Measurements from ENCODE around the gene ZNF827.
A peak's percentile ranks its signal among the peaks of the same experiment; 100 is the strongest.
"Not testable (repeated sequence)": the region's sequence is repeated elsewhere in the genome, so short reads cannot be mapped to it uniquely, and the experiment has no call there.

Gene ZNF827

DNA sequence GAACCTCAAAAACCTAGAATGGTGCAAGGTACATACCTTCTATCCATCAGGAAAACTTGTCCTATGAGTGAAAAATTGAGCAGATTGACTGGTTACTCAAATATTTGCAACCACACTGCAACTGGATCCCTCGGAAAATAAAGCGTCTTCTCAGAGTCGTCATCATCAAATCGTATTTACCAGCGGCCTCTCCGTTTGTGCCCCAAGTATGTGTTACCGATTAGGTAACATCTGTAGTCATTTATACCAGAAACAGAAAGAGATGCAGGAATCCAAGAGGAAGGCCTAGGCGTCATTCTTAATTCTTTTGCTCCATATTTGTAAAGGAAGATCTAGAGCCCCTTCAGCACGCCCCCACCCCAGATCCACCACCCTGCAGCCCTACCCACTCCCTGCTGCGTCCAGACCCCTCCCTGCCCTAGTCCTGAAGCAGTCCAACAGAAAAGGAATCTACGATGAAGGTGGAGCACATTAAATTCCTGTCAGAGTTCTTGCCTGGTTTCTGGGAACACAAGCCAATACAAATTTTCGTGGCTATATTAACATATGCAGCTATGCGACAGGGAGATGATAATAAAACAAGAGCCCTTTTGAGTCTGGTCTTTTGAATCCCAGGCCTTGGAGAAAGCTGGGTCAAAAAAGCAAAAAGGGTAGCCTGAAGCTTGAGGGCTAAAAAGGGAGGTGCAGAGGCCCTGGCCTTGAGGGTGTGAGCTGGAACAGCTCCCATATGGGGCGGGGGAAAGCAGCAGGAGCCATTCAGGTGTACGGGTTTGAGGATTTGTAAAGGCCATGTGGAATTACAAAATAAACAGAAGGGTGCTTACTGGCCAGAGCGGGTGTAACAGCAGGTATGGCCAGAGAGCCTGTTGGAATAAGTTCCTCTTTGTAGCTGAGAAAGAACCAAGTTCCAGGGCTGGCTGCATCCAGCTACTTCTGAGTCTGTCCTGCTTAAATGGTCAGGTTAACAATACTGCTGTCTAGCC lies 77.0 kb downstream of the ZNF827 start:
- no peak for FAIRE-seq

DNA sequence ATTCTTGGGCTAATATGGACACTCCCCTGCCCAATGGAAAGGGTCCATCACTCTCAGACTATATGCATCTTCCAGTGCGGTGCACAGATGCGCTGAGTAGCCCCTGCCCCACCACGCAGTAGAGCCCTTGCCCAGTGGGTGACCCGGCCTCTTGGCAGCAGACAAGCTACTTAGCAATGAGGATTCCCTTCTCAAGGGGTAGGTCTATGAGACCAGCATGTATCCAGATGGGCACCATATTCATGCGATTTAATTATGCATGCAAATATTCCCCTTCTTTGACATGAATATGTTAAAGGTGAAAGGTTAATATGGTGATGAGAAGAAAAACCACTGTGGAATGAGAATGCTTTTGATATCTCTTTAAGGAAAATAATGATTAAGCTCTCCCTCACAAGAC lies 77.7 kb downstream of the ZNF827 start:
- no peak for FAIRE-seq

DNA sequence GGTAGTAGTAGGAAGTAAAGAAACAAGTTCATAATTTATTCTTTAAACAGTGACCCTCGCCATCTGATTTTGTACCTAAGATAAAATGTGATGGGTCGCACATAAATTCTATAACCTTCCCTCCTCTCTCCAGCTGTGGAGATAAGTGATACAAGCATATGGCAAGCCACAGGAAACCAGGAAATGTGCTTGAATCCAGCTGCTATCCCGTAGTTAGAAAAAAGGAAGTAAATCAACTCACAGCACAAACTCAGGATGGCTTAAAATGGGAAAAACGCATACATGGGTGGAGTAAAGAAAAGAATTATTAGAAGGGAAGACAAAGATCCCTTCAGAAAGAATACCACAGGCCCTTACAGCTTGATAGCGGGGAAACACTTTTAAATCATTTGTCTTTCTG lies 78.2 kb downstream of the ZNF827 start:
- no peak for FAIRE-seq

DNA sequence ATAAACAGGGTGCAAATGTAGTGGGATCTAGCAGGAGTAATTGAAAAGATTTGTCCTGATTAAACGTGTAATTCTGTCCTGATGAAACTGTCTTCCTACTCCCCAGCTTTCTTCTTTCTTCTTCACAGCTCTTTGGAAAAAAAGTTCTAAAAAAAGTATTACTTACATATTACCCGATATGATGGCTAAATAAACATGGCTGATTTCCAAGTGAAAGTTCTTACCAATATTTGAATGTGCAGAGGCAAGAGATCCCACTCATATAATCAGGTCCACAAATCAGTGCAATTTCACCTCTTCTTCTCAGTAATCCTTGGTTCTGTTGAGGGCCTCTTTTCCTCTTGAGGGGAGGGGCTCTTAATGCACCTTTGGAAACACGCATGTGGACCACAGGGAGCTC lies 78.7 kb downstream of the ZNF827 start:
- no peak for FAIRE-seq

DNA sequence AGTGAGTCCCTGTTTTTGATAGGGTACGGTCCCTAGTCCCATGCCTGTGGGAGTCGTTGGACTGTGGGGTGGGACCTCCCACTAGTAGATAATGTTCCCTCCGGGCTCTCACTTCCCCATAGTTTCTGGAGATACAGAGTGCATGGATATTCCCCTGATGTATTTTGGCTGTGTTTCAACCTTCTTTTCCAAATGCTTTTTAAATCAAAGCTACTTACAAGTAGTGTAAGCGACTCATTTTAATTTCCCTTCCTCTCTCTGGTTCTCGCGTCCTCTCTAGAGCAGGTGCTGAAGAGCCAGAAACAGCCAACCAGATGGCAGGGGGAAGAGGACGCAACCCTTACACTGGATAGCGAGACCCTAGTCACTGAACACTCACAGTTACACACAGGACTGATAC lies 79.2 kb downstream of the ZNF827 start:
- FAIRE-seq: no peak

DNA sequence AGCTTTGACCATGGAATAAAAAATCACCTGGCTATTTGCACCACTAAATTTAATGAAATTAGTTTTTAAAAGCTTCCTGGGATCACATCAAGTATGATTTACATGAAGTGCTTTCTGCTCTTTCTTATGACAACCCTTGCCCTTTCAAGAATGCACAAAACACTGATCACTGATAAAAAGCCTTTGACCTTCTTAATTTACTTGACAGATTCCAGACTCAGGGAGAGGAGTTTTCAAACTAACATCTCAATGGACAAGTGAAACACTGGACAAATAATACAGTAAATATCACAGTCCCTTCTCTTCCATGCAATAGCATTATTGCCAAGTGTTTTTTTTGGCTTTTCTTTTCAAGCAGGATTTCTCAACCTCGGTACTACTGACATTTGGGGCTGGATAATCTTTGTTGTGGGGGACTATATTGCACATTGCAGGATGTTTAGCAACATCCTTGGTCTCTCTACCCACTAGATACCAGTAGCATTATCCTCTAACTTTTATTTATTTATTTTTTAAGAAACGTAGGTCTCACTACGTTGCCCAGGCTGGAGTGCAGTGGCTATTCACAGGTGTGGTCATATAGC lies 86.3 kb downstream of the ZNF827 start:
- FAIRE-seq: peak; percentile 79

DNA sequence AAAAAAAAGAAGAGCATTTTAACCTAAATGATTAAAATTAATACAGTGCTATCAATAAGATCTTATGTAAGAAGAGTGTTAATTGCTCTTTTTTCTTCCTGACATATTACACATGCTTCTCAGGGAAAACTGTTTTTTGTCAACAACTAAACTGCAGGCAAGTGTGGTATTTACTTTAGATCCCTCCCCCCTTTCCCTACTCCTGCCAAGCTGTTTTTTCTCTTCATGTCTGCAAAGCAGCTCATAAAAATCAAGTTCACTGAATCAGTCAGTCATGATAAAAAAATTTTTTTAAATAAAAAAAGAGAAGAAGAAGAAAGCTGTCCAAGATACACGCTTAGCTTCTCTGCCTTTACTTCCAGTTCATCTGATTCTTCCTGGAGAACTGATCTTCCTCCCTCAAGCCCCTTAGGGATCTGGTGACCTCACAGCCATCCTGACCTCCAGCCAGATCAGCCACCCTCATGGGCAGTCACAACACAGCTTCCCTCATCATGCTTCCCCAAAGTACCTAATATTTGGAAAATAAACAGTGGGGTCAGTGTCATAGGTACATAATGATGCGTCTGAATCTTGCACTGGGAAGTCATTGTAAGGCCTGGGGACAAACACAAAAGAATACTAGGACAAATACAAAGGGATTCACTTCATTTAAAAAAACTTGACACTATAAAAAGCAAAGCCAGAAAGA lies 87.0 kb downstream of the ZNF827 start:
- no peak for FAIRE-seq

DNA sequence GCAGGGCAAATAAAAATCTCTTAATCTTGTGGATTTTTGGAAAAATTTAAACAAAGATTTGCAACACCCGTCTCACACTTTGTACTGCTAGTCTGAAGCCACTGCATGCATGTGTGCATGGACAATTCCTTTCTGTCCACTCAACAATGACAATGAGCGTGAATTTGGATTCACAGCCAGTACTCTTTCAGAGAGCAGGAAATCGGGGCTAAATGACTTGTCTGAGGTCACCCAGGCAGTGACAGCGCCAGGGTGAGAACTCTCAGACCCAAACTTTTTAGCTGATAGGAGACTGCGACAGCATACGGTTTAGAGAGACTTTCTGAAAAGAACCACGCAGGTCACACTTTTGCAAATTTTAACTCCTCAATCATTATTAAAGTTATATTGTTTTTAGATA lies 90.9 kb downstream of the ZNF827 start:
- FAIRE-seq: no peak

DNA sequence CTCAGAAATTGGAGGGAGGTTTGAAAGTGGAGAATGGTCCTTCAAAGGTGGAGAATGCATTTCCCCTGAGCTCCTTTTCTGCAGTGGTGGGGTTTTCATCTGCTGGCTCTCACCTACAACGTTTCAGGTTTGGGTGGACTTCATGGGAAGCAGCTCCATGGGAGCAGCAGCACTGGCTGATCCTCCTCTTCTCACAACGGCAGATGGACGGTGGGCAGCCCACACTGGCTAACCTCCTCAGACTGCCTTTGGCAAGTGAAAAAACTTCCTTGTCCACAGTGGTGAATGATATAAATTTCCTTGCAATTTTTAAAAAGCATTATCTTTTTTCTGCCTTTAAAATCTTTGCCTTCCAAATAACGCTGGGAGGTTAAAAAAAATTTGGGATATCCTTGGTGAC lies 93.5 kb downstream of the ZNF827 start:
- FAIRE-seq: no peak

DNA sequence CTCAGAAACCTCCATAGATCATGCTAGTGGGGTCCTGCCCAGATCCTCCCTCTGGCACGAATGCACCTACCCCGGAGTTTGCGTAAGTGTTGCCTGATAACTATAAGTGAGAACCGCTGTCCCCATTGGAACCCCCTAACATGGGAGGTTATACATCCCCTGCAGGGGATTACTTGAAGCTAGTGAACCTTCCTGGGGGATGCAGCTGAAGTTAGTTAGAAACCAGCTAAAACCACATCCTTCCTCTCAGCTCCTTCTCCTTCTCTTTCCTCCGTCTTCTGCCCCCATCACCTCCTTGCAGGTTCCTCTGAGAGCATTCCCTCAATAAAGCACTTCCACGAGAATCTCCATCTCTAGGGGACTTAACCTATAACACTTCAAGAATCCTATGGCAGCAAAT lies 95.0 kb downstream of the ZNF827 start:
- no peak for FAIRE-seq

DNA sequence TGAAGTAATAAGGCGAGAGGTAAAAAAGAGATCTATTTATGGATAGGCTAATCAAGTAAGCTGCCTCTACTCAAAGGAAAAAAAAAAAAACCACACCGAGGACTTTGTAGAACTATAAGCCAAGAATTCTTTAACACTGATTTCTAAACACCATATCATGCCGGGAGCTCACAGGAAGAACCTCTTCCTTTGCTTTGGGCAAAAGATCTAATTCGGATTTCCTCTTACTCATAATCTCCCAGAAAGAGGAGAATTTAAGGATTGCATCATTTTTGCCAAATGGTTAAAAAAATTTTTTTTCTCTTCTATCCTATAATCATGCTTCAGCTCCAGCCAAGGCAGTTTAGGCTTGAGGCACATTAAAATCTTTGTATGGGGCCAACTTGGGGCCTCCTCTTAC lies 95.5 kb downstream of the ZNF827 start:
- FAIRE-seq: no peak

DNA sequence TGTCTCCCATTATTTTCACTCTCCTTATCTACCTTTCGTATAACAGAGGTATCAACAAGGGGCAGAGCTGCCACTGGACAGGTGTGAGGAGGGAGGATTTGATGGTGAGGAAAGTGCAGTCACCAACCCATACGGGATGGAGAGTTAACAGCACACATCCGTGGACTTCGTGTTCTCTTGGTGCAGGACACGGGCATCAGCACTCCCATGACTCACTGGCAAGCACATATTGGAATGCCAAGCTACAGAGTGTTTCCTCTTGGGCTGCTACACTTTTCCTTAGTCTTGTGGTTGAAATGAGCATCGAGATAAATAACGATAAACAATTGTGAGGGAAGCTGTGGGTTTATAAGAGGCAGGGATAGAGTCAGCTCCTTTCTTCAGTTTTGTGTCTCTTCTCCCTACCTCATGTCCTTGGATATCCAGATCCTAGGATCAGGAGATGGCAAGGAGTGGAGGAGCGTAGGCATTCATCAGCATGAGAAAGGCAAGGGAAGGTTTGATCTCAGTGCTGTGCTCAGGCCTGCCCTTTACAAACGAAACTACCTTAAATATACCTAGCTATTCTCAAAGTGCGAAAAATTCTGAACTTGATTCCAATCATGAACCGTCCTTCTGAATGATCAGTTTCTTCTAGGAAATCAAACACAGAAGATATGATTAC lies 96.3 kb downstream of the ZNF827 start:
- no peak for FAIRE-seq

DNA sequence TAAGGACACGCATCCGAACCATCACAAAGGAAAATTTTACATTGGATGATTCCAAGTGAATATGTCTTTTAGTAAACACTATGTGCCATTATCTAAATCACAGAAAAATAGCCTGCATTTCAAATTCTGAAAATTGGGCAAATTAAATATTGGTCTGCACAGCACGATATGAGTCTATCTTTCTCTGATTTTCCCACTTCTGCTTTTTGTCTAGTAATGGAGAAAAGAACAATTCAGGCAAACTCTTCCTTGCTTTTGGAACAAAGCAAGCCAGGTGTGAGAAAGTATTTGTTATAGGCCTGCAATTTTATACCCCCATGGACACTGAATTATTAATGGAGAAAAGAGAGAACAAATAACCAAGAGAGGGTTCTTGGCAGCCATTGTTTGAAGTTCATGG lies 97.8 kb downstream of the ZNF827 start:
- FAIRE-seq: no peak

DNA sequence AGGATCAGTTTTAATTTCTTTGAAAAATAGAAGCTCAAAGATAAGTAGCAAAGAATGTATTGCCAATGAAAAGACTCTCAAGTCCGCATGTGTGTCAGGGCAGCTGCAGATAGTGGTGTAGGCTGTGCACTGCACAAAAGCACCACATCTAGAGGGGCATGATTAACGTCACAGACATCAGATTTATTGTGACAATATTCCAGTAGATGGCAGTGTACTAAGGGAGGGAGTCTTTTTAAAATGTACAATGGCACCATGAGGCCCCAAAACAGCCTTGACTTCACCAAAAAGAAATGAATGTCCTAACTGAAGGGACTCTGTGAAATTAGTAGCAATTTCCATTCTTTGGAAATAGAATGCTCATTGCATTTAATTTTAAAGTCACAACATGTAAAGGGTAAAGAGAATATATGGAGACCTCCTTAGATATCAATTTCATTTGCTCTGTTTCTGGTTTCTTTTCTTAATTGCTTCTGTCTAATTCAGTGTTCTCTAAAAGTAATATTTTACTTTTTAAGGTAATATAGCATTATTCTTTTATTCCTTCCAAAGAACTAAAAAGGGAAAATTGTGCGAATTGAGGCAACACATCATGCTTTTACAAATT lies 98.4 kb downstream of the ZNF827 start:
- no peak for FAIRE-seq

DNA sequence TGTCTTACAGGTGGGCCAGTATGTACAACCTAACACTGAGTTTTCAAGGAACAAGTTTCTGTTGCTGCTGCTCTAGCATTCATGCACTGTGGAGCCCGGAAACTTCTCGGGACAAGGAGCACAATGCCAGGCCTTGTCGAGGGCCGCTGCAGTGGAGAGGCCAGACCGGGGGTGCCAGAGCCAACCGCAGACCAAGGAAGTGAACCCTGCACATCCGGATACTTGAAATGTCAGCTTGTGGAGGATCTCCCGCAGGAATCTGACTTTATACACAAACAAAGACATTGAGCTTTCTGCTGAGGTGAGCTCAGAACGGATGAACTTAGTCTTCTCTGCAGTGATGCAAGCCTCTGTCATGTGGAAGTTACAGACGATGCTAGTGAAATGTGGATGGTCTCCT lies 99.5 kb downstream of the ZNF827 start:
- FAIRE-seq: no peak

DNA sequence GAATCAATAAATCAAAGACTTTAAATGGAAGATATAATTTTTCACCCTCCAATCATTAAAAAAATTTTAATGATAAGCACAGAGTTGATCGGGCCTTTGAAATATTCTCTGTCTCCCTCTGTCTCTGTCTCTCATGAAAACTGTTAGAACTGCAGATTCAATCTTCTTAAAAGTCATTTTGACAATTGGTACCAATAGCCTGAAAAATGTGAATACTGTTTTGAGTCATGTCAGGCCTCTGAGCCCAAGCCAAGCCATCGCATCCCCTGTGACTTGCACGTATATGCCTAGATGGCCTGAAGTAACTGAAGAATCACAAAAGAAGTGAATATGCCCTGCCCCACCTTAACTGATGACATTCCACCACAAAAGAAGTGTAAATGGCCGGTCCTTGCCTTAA lies 106.2 kb downstream of the ZNF827 start:
- not testable (repeated sequence) for FAIRE-seq

DNA sequence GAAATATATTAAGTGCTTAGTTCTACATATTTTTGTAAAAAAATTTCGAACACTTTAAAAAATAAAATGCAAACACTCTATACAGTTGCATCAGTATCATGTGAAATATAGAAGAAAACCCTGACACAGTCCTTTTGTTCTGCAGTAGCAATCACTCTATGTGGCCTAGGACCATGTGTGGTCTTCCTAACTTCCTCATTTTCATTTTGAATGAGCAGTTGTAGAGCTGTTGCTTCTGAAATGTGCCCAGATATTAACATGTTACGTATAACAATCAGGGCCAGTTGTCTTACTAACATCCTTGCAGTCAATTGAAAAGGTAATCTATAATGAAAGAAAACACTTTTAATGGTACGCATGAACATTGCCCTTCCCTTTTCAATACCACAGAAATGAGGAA lies 107.9 kb downstream of the ZNF827 start:
- no peak for FAIRE-seq

DNA sequence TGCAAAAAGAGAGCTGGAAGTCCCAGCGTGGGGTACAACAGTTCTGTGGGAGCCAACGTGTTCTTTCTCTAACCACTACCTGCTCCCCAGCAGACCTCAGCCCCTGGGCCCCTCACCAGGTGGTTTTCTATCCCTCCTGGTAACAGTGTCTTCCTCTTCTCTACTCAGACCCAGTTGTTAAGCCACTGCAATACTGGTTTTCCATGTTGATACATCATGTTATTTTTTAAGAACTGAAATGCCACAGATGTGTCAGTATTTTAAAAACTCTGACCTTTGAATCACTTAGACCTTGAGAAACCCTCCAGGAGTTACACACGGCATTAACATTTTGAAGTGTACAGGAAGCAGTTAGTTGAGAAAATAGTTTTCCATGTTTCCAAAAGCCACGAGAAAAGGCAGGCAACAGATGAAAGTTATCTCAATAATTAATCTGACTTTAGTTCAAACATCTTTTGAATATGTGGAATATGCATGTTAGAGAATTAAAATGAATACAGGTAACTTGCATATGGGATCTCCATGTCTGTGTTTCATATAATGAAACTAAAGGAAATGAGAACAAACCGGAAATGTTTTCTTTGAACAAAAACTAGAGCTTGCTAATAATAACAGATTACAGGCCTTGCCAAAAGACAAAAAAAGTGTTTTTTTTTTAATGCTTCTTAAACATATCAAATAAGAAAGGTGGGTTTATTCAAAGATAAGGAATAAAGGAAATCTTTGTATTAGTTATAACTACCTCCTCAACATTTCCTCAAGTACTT lies 108.8 kb downstream of the ZNF827 start:
- no peak for FAIRE-seq

DNA sequence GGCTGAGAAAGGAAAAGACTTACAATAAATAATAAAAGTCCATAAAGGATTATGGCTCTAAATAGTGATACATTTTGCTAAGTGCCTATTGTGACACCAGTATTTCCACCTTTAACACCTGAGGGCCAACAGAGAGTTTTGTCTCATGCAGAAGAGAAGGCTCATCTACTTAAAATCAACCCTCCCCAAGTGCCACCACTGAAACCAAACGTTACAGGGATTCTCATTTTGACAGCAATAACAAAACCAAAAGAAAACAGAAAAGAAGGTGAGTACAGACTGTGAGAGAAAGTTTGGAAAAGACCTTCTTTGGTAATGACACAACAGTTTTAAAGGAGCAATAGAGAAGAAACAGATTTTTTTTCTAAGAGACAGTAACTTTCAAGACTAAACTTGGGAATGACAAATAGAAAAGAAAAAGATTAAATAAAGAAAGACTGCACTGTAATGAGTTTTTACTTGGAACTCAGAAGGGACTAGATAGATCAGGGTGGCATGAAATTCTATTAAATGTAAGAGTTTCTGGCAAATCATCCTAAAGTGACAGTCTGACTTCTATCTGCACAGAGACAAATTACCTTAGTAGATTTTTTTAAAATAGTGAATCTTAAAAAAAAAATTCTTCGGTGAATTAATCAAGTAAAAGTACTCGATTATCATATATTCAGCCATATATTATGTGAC lies 109.7 kb downstream of the ZNF827 start:
- FAIRE-seq: no peak

DNA sequence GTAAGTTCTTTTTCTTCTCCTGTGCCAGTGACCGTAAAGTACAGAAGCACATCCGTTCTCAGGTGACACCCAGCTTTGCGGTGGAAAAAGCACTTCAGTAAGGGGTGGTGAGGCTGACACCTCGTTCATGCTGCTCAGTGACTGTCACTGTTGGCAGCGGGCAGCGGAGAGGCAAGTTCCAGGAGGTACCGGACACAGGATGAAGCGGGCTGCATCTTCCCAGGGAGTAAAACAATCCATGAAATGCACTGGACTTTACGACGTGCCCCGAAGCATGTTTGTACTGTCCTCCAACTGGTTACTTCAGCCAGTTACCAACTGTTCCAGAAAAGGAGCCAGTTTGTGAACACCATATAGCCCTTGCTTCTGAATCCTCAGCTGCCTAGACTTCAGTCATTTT lies 110.7 kb downstream of the ZNF827 start:
- no peak for FAIRE-seq

DNA sequence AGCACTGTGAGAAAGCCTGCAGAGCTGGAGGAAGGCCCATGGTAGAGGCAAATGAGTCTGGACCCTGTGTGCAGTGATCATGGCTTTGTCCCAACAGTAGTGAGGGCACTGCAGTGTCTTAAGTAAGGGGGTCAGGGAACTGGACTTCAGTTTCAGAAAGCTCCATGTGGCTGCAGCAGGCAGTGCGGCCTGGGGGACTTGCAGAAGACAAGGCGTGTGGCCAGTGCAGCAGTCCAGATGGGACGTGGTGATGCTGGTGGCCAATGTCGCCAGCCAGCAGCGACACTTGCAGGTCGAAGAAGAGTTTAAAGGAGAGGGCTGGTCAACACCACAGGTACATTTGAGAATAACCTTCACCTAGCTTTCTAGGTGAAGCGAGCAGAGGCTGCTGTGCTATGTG lies 113.4 kb downstream of the ZNF827 start:
- no peak for FAIRE-seq
